HG03521 (cell line): ENCODE measurements around the gene PLCB3.

Experiments
- ATAC-seq: cut with Tn5 transposase; IDR thresholded peaks from one replicate; pipeline ENCODE4 v1.9.1; 2021; ENCODE audit warnings: mild to moderate bottlenecking, moderate library complexity; ENCODE audit not compliant: unreplicated experiment

Gene PLCB3

DNA sequence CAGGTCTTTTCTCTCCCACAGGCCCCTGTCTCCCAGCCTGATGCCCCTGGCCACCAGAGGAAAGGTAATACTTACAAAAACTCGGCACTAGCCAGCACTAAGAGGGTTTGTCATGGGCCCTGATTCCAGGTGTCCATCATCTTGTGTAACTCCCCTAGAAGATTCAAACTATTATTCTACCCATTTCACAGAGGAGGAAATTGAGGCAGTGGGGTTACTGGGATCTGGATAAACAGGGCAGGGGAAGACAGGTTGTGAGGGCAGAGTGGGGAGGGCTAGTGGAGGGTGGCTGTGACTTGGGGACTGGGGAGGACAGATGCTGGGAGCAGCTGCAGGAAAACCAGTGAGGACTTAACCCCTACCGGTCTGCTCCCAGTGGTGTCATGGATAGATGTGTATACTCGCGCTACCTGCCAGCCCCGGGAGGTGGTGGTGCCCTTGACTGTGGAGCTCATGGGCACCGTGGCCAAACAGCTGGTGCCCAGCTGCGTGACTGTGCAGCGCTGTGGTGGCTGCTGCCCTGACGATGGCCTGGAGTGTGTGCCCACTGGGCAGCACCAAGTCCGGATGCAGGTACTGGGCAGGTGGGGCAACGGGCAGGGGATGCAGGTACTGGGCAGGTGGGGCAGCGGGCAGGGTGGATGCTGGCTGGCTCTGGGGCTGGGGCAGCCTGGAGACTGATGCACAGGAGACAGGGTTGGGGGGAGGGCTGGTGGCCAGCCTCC is 15.7 kb upstream of the PLCB3 start:
- ATAC-seq, result no peak

DNA sequence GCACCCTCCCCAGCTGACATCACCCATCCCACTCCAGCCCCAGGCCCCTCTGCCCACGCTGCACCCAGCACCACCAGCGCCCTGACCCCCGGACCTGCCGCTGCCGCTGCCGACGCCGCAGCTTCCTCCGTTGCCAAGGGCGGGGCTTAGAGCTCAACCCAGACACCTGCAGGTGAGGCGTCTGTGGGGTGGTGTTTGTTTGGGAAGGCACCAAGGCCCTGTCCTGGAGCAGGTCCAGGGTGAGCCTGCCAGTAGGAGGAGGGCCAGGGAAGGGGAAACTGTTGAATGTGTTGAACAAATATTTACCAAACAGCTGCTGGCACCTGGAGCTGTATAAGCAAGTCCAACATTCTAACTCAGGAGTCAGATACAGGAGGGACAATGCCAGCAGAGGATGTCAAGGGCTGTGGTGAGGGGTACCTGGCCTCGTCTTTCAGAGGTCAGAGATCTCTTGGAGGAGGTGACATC is 13.8 kb upstream of the PLCB3 start:
- no peak for ATAC-seq

GRCh38 chr11:64238076-64238475 is 13.3 kb upstream of the PLCB3 start:
- no peak for ATAC-seq

DNA sequence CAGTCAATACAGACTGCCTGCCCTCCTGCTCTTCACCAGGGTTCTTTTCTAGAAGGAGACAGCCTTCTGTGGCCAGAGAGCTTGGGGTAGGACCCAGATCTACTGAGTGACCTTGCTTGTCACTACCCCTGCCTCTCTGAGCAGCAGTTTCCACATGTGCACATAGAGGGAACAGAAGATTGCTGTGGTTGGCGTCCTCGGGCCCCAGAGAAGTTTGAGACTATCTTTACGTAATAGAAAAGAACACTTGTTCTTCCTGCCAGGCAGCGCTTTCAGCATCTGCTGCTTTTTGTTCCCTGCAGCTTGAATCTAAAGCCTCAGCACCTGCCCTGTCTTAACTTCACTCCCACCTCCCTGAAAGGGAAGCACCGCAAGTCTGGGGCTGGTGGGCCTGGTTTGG is 12.3 kb upstream of the PLCB3 start:
- ATAC-seq, result no peak

- ATAC-seq, result no peak
These were observed 11.5 kb upstream of the PLCB3 start for GRCh38 chr11:64239662-64240434.

- ATAC-seq, result peak; percentile 44
These were observed 10.7 kb upstream of the PLCB3 start, which contains the start of gene FKBP2 for GRCh38 chr11:64240435-64241240. Gene FKBP2 (plus strand): TSS chr11:64241095. CDS start chr11:64242388, 1,293 bp downstream.

DNA sequence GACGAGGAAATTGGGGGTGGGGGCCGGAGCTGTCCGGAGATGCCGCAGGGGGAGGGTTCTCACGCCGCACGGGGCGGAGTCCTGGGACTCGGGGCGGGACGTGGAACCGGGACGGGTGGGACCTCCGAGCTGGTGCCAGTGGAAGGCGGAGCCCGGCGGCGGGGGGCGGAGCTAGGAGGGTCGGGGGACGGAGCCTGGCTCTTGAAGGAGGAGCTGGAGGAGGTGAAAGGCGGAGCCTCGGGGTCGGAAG is 10.2 kb upstream of the PLCB3 start:
- ATAC-seq, result peak; percentile 67

- ATAC-seq, result peak; percentile 5
These were observed 9.6 kb upstream of the PLCB3 start for GRCh38 chr11:64241491-64242374.

GRCh38 chr11:64243236-64243854 is 8.0 kb upstream of the PLCB3 start:
- ATAC-seq, result no peak

DNA sequence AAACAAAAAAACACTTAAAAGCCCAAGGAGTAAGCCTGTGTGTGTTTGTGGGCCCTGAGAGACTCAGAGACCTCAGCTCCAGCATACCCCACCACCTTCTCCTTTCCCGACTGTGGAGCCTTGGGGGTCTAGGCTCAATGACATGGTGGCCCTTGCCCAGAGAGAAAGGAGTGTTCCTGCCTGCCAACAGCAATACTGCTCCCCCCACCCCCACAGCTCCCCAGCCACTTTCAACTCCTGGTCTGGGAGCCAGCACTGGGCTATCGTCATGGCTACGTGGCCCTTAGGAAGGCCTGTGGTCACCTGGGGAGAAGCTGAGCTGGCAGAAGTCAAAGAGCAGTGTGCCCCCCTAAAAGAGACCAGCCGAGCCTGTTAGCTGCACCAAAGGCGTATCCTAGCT is 7.2 kb upstream of the PLCB3 start:
- no peak for ATAC-seq

DNA sequence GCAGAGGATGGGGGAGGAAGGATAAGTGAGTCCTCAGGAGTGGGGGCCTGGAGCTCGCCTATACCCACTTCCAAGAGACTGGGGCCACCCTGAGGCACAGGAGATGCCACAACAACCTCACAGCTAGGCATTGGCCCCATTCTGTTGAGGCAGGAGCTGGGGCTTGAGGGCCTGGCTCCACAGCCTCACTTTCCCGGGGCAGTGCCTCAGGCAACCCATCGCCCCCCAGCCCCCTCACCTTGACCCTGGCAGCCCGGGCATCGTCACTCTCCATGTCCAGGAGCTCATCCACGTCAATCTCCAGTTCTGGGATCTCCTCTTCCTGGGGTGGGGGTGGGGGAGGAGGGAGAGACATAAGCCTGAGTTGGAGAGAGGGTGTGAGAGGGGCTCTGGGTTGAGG is 6.4 kb upstream of the PLCB3 start:
- ATAC-seq, result no peak

- ATAC-seq, result no peak
These were observed 5.9 kb upstream of the PLCB3 start for GRCh38 chr11:64245401-64245796.

DNA sequence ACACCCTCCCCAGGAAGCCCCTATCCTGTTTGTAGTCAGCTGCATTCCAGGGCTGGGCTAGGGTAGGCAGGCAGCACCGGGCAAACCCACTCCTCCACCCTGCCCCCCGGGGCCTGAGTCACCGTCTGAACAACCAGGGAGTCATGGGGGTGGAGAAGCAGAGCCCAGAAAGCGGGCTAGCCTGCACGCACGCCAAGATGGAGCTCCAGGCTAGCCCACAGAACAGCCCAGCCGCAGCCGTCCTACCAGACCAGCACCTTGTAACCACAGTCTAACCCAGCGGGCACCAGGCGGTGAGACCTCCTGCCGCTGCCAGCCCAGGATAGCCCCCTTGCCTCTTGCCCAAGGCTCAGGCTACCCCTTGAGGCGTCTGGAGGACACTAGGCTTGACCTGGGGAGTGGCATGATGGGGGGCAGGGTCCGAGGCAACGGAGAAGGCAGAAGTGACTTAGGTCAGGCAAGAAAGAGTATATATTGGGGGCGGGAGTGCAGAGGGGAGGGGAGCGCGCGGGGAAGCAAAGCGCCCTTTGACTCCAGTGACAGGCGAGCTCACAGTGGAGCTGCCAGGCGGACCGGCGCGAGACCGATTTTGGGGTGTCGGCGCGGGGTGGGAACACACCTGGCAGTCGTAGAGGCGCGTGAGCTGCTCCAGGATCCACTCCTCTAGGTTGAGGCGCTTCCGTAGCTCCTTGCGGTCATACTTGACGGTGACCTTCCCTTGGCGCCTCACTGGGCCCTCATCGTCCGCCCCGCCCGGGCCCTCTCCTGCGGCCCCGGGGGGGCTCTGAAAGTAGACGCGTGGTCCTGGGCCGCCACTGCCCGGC is 5.3 kb upstream of the PLCB3 start:
- ATAC-seq, result no peak

GRCh38 chr11:64246621-64246870 is 4.8 kb upstream of the PLCB3 start:
- peak; percentile 17 for ATAC-seq

- peak; percentile 34 for ATAC-seq
These were observed 4.2 kb upstream of the PLCB3 start, which contains the start of gene PPP1R14B for GRCh38 chr11:64246871-64247728. Gene PPP1R14B (minus strand): TSS chr11:64246943. CDS start chr11:64246673, 270 bp downstream.

DNA sequence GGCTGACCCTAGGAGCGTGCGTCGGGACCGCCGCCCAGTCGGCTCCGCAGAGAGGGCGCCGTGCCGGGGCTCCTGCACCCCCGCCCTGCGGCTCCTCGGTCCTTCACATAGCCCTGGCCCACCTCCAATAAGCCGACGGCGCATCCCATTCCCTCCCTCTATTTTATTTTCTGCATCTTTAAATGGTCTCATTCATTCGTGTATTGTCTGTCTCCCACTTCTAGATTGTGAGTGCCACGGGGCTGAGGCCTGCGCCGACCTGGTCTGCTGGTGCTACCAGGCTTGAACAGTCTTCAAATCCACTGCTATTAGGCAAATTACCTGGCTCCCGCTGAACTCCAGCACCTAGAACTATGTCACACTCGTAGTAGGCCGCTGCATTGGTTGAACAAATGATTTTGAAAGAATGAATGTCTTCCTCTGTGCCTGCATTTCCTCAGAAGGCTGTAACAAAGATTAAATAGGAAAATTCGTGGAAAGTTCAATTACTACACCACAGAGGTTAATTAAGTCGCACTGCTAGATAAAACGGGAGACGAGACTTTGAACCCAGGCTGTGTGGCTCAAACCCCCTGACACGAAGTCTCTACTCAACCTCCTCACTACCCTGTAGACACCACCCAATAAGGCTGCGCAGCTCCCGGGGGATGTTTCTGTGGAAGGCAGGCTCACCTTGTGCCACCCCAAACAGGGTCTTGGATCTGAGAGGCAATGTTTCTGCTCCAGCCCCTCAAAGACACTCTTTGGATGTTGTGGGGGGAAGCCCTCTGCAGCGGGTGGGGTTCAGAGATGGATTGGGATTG is 3.4 kb upstream of the PLCB3 start:
- ATAC-seq, result no peak

GRCh38 chr11:64248578-64248977 is 2.8 kb upstream of the PLCB3 start:
- no peak for ATAC-seq

- ATAC-seq, result no peak
These were observed 2.3 kb upstream of the PLCB3 start for GRCh38 chr11:64249038-64249437.
